NCI-H2196 treated with DMSO at 0.1 percent for 48 hours (cell line): ENCODE measurements around the gene AIPL1.

Experiments used
- DNase-seq: peaks from one replicate; lab custom pipeline; 2025; ENCODE audit not compliant: unreplicated experiment; lab: John Stamatoyannopoulos, UW

The AIPL1 gene

DNA sequence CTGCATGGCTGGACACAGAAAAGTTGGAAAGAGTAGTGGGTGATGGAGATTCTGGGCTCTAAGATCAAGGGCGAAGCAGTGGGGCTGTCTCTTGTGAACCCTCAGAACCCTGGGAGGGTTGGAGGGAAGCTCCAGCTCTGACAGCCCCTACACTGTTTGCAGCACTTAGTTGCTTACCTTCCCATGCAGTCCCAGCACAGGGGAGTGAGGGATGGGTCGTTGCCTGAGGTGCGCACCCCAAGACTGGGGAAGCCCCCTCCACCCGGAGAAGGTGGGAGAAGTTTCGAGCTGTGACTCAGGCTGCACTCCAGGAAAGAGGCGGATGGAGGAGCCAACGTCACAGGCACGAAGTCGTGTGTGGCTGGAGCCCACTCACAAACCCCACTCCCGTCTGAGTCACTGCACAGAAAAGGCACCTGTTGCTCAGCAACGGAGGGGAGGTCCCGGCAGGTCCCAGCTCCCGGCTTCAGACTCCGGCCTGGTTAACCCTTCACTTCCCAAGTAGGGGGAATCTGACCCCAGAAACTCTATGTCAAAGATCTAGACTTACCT is 60.1 kb downstream of the AIPL1 start:
- DNase-seq = no peak

GRCh38 chr17:6374271-6374691 is 60.6 kb downstream of the AIPL1 start:
- no peak for DNase-seq
